WTC11 (cell line): ENCODE results near the gene LIFR. TPM values are rescaled to one million over a fixed set of nuclear protein-coding genes. Genes with fewer than 3 reads are reported as not detected.

ENCODE experiments used
- ATAC-seq: fragments of 200-7000 bp; cut with Tn5 transposase; 2 replicates; pipeline ENCODE4 v1.10.0; 2021; ENCODE audit warnings: mild to moderate bottlenecking, moderate library complexity
- CTCF ChIA-PET: fragments of 300-600 bp; sonication (Branson Sonifier 250); formaldehyde crosslinking; loops from one replicate; lab custom pipeline; 2021; ENCODE audit warnings: antibody characterized with exemption; lab: Charles Lee
- POLR2A ChIA-PET: fragments of 350-600 bp; sonication (Branson Sonifier 250); formaldehyde crosslinking; loops from one replicate; lab custom pipeline; 2021; ENCODE audit warnings: antibody characterized with exemption; lab: Charles Lee
- DNase-seq: peaks from one replicate; pipeline ENCODE4 v3.0.0; 2021; ENCODE audit warnings: low spot score
- H3K27ac Mint-ChIP-seq: 2 replicates; pipeline ENCODE4 v1.8.0; 2021; ENCODE audit warnings: mixed read lengths
- H3K27me3 Mint-ChIP-seq: 2 replicates; pipeline ENCODE4 v1.8.0; 2021; ENCODE audit warnings: low read depth, mild to moderate bottlenecking, moderate library complexity, mixed read lengths
- H3K36me3 Mint-ChIP-seq: 2 replicates; pipeline ENCODE4 v1.8.0; 2021; ENCODE audit warnings: mixed read lengths
- H3K4me1 Mint-ChIP-seq: 2 replicates; pipeline ENCODE4 v1.8.0; 2022; ENCODE audit warnings: mixed read lengths
- H3K4me3 Mint-ChIP-seq: 2 replicates; pipeline ENCODE4 v1.8.0; 2021; ENCODE audit warnings: mild to moderate bottlenecking, moderate library complexity, mixed read lengths
- H3K9me3 Mint-ChIP-seq: 2 replicates; pipeline ENCODE4 v1.8.0; 2021; ENCODE audit warnings: mixed read lengths
- ELF4 ChIP-seq: sonication (generic); formaldehyde crosslinking; IDR thresholded peaks from 2 replicates; pipeline ENCODE4 v1.8.1; 2022; ENCODE audit warnings: low read depth, mild to moderate bottlenecking, moderate library complexity, missing genetic modification reagents
- EMX1 ChIP-seq: fragments of 250-450 bp; sonication (Bioruptor Pico); IDR thresholded peaks from 2 replicates; pipeline ENCODE4 v1.8.0; 2021; ENCODE audit warnings: mild to moderate bottlenecking
- GTF2I ChIP-seq: fragments of 250-450 bp; sonication (Bioruptor Pico); conservative IDR thresholded peaks from 2 replicates; pipeline ENCODE4 v1.4.0; 2021; ENCODE audit warnings: mild to moderate bottlenecking
- HMGA2 ChIP-seq: fragments of 250-450 bp; sonication (Bioruptor Pico); IDR thresholded peaks from 2 replicates; pipeline ENCODE4 v1.4.0; 2021; ENCODE audit warnings: mild to moderate bottlenecking, moderate library complexity
- KAT7 ChIP-seq: sonication (generic); formaldehyde crosslinking; IDR thresholded peaks from 2 replicates; pipeline ENCODE4 v1.8.1; 2023; ENCODE audit warnings: missing genetic modification reagents, mild to moderate bottlenecking, borderline replicate concordance
- NR2C2 ChIP-seq: sonication (generic); formaldehyde crosslinking; IDR thresholded peaks from 2 replicates; pipeline ENCODE4 v1.8.0; 2022; ENCODE audit warnings: mild to moderate bottlenecking, missing genetic modification reagents
- RORB ChIP-seq: fragments of 250-450 bp; sonication (Bioruptor Pico); IDR thresholded peaks from 2 replicates; pipeline ENCODE4 v1.9.0; 2021; ENCODE audit warnings: mild to moderate bottlenecking
- TCF7 ChIP-seq: sonication (generic); formaldehyde crosslinking; IDR thresholded peaks from 2 replicates; pipeline ENCODE4 v1.8.0; 2022; ENCODE audit warnings: mild to moderate bottlenecking, low read depth, missing genetic modification reagents, moderate library complexity
- TEAD1 ChIP-seq: sonication (generic); formaldehyde crosslinking; IDR thresholded peaks from 2 replicates; pipeline ENCODE4 v1.8.0; 2022; ENCODE audit warnings: mild to moderate bottlenecking, missing genetic modification reagents
- ZNF317 ChIP-seq: sonication (generic); formaldehyde crosslinking; IDR thresholded peaks from 2 replicates; pipeline ENCODE4 v1.8.1; 2023; ENCODE audit warnings: low read depth, mild to moderate bottlenecking, moderate library complexity, missing genetic modification reagents, borderline replicate concordance
- total RNA-seq: library from RNA; stranded (reverse); gene quantifications from 3 replicates; pipeline ENCODE4 v1.2.3, GENCODE V29; 2021
- TF ChIP-seq, protein P1 (sequence below): fragments of 250-450 bp; sonication (Bioruptor Pico); IDR thresholded peaks from 2 replicates; pipeline ENCODE4 v2.1.2; 2022; ENCODE audit warnings: mild to moderate bottlenecking, moderate library complexity
- TF ChIP-seq, protein P2 (sequence below): sonication (generic); formaldehyde crosslinking; IDR thresholded peaks from 2 replicates; pipeline ENCODE4 v1.8.1; 2023; ENCODE audit warnings: mild to moderate bottlenecking, missing genetic modification reagents
- TF ChIP-seq, protein P3 (sequence below): fragments of 200-600 bp; IDR thresholded peaks from 2 replicates; pipeline ENCODE4 v1.8.0; 2022; ENCODE audit warnings: antibody characterized with exemption
- TF ChIP-seq, protein P4 (sequence below): sonication (generic); formaldehyde crosslinking; conservative IDR thresholded peaks from 2 replicates; pipeline ENCODE4 v1.8.1; 2023; ENCODE audit warnings: mild to moderate bottlenecking, low read depth, missing genetic modification reagents, moderate library complexity
- TF ChIP-seq, protein P5 (sequence below): sonication (generic); formaldehyde crosslinking; IDR thresholded peaks from 2 replicates; pipeline ENCODE4 v1.8.0; 2023; ENCODE audit warnings: missing genetic modification reagents
- TF ChIP-seq, protein P6 (sequence below): sonication (generic); formaldehyde crosslinking; IDR thresholded peaks from 2 replicates; pipeline ENCODE4 v1.8.0; 2023; ENCODE audit warnings: mild to moderate bottlenecking, missing genetic modification reagents
- TF ChIP-seq, protein P7 (sequence below): fragments of 250-450 bp; sonication (Bioruptor Pico); conservative IDR thresholded peaks from 2 replicates; pipeline ENCODE4 v1.9.0; 2021; ENCODE audit warnings: mild to moderate bottlenecking

LIFR gene
- total RNA-seq, 1 experiment from 2014 or later, result 14.4 TPM

DNA sequence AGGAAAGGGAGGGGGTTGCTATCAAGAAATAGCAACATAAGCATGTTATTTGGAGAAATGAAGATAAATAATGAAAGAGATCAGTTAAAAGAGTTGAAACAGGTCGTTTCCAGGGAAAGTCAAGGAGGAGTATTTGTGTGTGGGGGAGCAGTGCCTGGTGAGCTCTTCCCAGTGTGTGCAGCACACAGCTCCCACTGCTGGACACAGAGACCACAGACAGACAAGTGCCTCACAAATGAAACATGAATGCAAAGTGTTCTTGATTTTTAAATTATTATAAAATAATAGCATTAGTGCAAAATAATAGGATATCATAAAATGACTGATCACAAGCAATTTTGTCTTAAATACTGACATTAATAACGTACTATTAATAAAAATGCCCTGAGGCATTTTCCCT is 40.8 kb downstream of the LIFR start:
- H3K27me3 Mint-ChIP-seq, result no peaks in the 10 kb centered on the region
- ChIA-PET POLR2A (no interaction called here), CTCF (interaction anchor here (1.0 to 1.6 kb wide), 5 partner anchors 10 to 235 kb away, joined by 3 to 15 read pairs (median 4); no protein-coding TSS in a partner anchor)
- H3K4me3 Mint-ChIP-seq, result no peak overlapping the region
- no peak for ATAC-seq
- peaks cover 6% of the 10 kb centered on the region; the same call in 1 of the 2 replicates for H3K36me3 Mint-ChIP-seq
- DNase-seq, result no peak
- H3K4me1 Mint-ChIP-seq, result no peaks in the 10 kb centered on the region
- TF ChIP-seq ZNF317 (CRISPR knock-in tag), result no peak
- TF ChIP-seq, protein P1, sequence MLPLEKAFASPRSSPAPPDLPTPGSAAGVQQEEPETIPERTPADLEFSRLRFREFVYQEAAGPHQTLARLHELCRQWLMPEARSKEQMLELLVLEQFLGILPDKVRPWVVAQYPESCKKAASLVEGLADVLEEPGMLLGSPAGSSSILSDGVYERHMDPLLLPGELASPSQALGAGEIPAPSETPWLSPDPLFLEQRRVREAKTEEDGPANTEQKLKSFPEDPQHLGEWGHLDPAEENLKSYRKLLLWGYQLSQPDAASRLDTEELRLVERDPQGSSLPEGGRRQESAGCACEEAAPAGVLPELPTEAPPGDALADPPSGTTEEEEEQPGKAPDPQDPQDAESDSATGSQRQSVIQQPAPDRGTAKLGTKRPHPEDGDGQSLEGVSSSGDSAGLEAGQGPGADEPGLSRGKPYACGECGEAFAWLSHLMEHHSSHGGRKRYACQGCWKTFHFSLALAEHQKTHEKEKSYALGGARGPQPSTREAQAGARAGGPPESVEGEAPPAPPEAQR (CRISPR knock-in tag), result no peak
- TF ChIP-seq, protein P2, sequence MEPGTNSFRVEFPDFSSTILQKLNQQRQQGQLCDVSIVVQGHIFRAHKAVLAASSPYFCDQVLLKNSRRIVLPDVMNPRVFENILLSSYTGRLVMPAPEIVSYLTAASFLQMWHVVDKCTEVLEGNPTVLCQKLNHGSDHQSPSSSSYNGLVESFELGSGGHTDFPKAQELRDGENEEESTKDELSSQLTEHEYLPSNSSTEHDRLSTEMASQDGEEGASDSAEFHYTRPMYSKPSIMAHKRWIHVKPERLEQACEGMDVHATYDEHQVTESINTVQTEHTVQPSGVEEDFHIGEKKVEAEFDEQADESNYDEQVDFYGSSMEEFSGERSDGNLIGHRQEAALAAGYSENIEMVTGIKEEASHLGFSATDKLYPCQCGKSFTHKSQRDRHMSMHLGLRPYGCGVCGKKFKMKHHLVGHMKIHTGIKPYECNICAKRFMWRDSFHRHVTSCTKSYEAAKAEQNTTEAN, result no peak
- TF ChIP-seq, protein P3, sequence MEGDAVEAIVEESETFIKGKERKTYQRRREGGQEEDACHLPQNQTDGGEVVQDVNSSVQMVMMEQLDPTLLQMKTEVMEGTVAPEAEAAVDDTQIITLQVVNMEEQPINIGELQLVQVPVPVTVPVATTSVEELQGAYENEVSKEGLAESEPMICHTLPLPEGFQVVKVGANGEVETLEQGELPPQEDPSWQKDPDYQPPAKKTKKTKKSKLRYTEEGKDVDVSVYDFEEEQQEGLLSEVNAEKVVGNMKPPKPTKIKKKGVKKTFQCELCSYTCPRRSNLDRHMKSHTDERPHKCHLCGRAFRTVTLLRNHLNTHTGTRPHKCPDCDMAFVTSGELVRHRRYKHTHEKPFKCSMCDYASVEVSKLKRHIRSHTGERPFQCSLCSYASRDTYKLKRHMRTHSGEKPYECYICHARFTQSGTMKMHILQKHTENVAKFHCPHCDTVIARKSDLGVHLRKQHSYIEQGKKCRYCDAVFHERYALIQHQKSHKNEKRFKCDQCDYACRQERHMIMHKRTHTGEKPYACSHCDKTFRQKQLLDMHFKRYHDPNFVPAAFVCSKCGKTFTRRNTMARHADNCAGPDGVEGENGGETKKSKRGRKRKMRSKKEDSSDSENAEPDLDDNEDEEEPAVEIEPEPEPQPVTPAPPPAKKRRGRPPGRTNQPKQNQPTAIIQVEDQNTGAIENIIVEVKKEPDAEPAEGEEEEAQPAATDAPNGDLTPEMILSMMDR, result no peak
- no peak for TF ChIP-seq TCF7 (CRISPR knock-in tag)
- TF ChIP-seq RORB (CRISPR knock-in tag), result no peak
- TF ChIP-seq, protein P4, sequence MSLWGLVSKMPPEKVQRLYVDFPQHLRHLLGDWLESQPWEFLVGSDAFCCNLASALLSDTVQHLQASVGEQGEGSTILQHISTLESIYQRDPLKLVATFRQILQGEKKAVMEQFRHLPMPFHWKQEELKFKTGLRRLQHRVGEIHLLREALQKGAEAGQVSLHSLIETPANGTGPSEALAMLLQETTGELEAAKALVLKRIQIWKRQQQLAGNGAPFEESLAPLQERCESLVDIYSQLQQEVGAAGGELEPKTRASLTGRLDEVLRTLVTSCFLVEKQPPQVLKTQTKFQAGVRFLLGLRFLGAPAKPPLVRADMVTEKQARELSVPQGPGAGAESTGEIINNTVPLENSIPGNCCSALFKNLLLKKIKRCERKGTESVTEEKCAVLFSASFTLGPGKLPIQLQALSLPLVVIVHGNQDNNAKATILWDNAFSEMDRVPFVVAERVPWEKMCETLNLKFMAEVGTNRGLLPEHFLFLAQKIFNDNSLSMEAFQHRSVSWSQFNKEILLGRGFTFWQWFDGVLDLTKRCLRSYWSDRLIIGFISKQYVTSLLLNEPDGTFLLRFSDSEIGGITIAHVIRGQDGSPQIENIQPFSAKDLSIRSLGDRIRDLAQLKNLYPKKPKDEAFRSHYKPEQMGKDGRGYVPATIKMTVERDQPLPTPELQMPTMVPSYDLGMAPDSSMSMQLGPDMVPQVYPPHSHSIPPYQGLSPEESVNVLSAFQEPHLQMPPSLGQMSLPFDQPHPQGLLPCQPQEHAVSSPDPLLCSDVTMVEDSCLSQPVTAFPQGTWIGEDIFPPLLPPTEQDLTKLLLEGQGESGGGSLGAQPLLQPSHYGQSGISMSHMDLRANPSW (CRISPR knock-in tag), result no peak
- H3K27ac Mint-ChIP-seq, result no peak overlapping the region
- H3K9me3 Mint-ChIP-seq, result peaks cover 6% of the 10 kb centered on the region; the same call in 1 of the 2 replicates

DNA sequence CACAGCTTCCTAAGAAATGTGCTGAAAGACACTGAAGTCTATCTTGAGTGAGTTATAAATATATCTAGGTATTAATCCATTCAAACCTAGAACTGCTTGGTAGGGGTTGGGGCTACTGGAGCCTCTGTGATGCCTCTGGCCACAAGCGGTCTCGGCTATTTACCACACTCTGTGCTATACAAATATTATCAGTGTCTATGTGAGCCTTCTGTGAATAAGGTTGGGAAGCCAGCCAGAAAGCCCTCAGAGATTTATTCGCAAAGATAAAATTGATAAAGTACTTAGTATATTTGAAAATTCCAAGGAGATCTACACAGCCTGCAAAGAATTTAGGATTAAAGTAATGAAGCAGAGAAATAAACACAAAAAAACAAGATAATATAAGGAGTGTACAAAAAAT is 41.4 kb downstream of the LIFR start:
- peaks cover 6% of the 10 kb centered on the region; the same call in 1 of the 2 replicates for H3K36me3 Mint-ChIP-seq
- H3K4me3 Mint-ChIP-seq, result no peak overlapping the region
- H3K9me3 Mint-ChIP-seq, result peaks cover 6% of the 10 kb centered on the region; the same call in 1 of the 2 replicates
- no peaks in the 10 kb centered on the region for H3K27me3 Mint-ChIP-seq
- ATAC-seq (no peak), DNase-seq (no peak)
- ChIA-PET CTCF (interaction anchor here (1.0 to 1.6 kb wide), 5 partner anchors 11 to 235 kb away, joined by 3 to 15 read pairs (median 4); no protein-coding TSS in a partner anchor), POLR2A (no interaction called here)
- H3K27ac Mint-ChIP-seq, result no peak overlapping the region
- no peaks in the 10 kb centered on the region for H3K4me1 Mint-ChIP-seq
- TF ChIP-seq NR2C2 (CRISPR knock-in tag) (no peak), HMGA2 (no peak), TCF7 (CRISPR knock-in tag) (no peak), TEAD1 (no peak), KAT7 (no peak), RORB (CRISPR knock-in tag) (no peak), GTF2I (CRISPR knock-in tag) (no peak), ELF4 (CRISPR knock-in tag) (no peak), EMX1 (CRISPR knock-in tag) (no peak)
- TF ChIP-seq, protein P5, sequence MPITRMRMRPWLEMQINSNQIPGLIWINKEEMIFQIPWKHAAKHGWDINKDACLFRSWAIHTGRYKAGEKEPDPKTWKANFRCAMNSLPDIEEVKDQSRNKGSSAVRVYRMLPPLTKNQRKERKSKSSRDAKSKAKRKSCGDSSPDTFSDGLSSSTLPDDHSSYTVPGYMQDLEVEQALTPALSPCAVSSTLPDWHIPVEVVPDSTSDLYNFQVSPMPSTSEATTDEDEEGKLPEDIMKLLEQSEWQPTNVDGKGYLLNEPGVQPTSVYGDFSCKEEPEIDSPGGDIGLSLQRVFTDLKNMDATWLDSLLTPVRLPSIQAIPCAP, result no peak
- TF ChIP-seq, protein P6, sequence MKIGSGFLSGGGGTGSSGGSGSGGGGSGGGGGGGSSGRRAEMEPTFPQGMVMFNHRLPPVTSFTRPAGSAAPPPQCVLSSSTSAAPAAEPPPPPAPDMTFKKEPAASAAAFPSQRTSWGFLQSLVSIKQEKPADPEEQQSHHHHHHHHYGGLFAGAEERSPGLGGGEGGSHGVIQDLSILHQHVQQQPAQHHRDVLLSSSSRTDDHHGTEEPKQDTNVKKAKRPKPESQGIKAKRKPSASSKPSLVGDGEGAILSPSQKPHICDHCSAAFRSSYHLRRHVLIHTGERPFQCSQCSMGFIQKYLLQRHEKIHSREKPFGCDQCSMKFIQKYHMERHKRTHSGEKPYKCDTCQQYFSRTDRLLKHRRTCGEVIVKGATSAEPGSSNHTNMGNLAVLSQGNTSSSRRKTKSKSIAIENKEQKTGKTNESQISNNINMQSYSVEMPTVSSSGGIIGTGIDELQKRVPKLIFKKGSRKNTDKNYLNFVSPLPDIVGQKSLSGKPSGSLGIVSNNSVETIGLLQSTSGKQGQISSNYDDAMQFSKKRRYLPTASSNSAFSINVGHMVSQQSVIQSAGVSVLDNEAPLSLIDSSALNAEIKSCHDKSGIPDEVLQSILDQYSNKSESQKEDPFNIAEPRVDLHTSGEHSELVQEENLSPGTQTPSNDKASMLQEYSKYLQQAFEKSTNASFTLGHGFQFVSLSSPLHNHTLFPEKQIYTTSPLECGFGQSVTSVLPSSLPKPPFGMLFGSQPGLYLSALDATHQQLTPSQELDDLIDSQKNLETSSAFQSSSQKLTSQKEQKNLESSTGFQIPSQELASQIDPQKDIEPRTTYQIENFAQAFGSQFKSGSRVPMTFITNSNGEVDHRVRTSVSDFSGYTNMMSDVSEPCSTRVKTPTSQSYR (CRISPR knock-in tag), result no peak
- TF ChIP-seq, protein P7, sequence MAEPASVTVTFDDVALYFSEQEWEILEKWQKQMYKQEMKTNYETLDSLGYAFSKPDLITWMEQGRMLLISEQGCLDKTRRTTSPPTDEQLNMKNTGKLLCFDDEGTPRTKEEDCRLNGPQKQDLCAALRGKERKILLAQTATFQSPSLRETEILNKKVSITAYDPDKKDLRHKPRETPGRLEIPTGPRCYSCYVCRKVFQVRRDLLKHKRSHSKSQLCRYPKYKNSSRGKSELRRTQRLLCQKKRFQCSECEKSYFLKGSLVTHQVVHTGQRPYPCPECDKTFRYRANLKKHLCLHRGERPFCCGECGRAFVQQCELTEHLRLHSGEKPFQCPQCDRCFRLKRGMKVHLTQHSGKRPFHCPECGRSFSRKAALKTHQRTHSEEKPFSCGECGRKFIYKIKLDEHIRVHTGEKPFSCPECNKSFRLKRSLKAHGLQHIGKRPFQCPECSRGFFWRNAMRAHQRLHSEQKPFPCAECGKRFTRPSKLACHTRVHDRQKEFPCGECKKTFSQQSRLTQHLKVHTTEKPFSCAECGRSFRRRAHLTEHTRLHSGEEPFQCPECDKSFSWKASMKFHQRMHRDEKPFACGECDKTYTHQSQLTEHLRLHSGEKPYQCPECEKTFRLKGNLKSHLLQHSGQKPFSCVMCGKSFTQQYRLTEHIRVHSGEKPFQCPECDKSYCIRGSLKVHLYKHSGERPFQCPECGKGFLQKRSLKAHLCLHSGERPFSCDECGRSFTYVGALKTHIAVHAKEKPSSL (CRISPR knock-in tag), result no peak
